ENCODE measurements around the gene FYN. TPM values are rescaled to one million over a fixed set of nuclear protein-coding genes. Genes with fewer than 3 reads are reported as not detected.

The FYN gene
- total and polyA plus RNA-seq, 9 of the 15 experiments (the other 6 are each of a cell fraction or from before 2014, with no cell fraction given): 2.9 to 22.1 (median 11.4) TPM

- TF ChIP-seq CAMTA2 (CRISPR knock-in tag; conservative IDR thresholded peaks at IDR 0.05) (no peak), RBBP5 (IDR thresholded peaks at IDR 0.05; ENCODE audit: borderline replicate concordance, insufficient read depth, low read length, poor library complexity, severe bottlenecking) (no peak), TRIM28 (IDR thresholded peaks at IDR 0.05) (no peak), HOXB6 (CRISPR knock-in tag; IDR thresholded peaks at IDR 0.05; ENCODE audit: borderline replicate concordance) (no peak), ZFP30 (CRISPR knock-in tag; IDR thresholded peaks at IDR 0.05; ENCODE audit: borderline replicate concordance) (no peak), NUFIP1 (IDR thresholded peaks at IDR 0.05; ENCODE audit: partially characterized antibody) (no peak), U2AF2 (optimal IDR thresholded peaks at IDR 0.05; ENCODE audit: low read depth, low read length) (no peak), KDM4B (IDR thresholded peaks at IDR 0.05; ENCODE audit: borderline replicate concordance in 2 of 2, low read depth in 1 of 2) (no peak)
These were observed 216.1 kb downstream of the FYN start (continued) for GRCh38 chr6:111657146-111657545.

- Histone ChIP-seq H4K20me1 (replicated peaks; ENCODE audit: control insufficient read depth, insufficient read depth, low read length) (no peaks in the 10 kb centered on the region; the same call in 1 of the 2 replicates), H2AFZ (ENCODE audit: low read depth, low read length) (no peak overlapping the region), H3K4me3 (no peak overlapping the region), H3K4me2 (ENCODE audit: insufficient read depth, low read length) (no peak overlapping the region), H3K27me3 (ENCODE audit: control insufficient read depth in 2 of 2, insufficient read depth in 2 of 2, low read length in 2 of 2) (peaks cover 11 to 17% of the 10 kb centered on the region in 2 experiments; a peak in 4 of 5 replicates), H3K9me1 (ENCODE audit: control insufficient read depth, insufficient read depth, low read length) (no peaks in the 10 kb centered on the region), H3K27ac (ENCODE audit: extremely low read depth, low read depth, low read length) (no peak overlapping the region), H3K4me1 (replicated peaks in 1 of 2; ENCODE audit: control insufficient read depth in 2 of 2, insufficient read depth in 2 of 2, low read length in 2 of 2) (no peaks in the 10 kb centered on the region), H3K9me3 (replicated peaks; ENCODE audit: control insufficient read depth, insufficient read depth, low read depth, low read length) (no peaks in the 10 kb centered on the region), H3K79me2 (ENCODE audit: control insufficient read depth, insufficient read depth, low read length) (no peaks in the 10 kb centered on the region), H3K36me3 (ENCODE audit: control insufficient read depth, insufficient read depth, low read length) (no peaks in the 10 kb centered on the region), H3K9ac (ENCODE audit: insufficient read depth in 1 of 2, low read depth in 2 of 2, low read length in 2 of 2) (no peak overlapping the region)
- POLR2A ChIA-PET: no interaction called here
- FAIRE-seq (no peak), ATAC-seq (no peak), DNase-seq (ENCODE audit: extremely low read depth in 1 of 4, low spot score in 3 of 4) (no peak)
- CTCF ChIA-PET (ENCODE audit: low intra/inter-chr PET ratio): no interaction called here
- intact Hi-C loops (cut with micrococcal nuclease): no loop called here
- WGBS (ENCODE audit: insufficient coverage, low coverage, missing lambda C conversion rate): 20% methylated on average over 2 of the region's 2 CpGs
- no TSS peak for BruUV-seq (replicated peaks)
- in situ Hi-C loops (cut with MboI): no loop called here
- TF ChIP-seq NCOA6 (IDR thresholded peaks at IDR 0.05) (no peak), MCM2 (IDR thresholded peaks at IDR 0.05; ENCODE audit: low read depth) (no peak), ZNF41 (CRISPR knock-in tag; conservative IDR thresholded peaks at IDR 0.05) (no peak), PTRF (tag; IDR thresholded peaks at IDR 0.05) (no peak), ZBTB8A (IDR thresholded peaks at IDR 0.05; ENCODE audit: partially characterized antibody) (no peak), PHB (CRISPR knock-in tag; IDR thresholded peaks at IDR 0.05) (no peak), PREB (CRISPR knock-in tag; IDR thresholded peaks at IDR 0.05) (no peak), LARP7 (IDR thresholded peaks at IDR 0.05) (no peak), ZNF57 (CRISPR knock-in tag; IDR thresholded peaks at IDR 0.05) (no peak), KLF10 (CRISPR knock-in tag; IDR thresholded peaks at IDR 0.05) (no peak)
- TF ChIP-seq, protein P1, sequence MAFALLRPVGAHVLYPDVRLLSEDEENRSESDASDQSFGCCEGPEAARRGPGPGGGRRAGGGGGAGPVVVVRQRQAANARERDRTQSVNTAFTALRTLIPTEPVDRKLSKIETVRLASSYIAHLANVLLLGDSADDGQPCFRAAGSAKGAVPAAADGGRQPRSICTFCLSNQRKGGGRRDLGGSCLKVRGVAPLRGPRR (CRISPR knock-in tag; IDR thresholded peaks at IDR 0.05): no peak
- TF ChIP-seq, protein P2, sequence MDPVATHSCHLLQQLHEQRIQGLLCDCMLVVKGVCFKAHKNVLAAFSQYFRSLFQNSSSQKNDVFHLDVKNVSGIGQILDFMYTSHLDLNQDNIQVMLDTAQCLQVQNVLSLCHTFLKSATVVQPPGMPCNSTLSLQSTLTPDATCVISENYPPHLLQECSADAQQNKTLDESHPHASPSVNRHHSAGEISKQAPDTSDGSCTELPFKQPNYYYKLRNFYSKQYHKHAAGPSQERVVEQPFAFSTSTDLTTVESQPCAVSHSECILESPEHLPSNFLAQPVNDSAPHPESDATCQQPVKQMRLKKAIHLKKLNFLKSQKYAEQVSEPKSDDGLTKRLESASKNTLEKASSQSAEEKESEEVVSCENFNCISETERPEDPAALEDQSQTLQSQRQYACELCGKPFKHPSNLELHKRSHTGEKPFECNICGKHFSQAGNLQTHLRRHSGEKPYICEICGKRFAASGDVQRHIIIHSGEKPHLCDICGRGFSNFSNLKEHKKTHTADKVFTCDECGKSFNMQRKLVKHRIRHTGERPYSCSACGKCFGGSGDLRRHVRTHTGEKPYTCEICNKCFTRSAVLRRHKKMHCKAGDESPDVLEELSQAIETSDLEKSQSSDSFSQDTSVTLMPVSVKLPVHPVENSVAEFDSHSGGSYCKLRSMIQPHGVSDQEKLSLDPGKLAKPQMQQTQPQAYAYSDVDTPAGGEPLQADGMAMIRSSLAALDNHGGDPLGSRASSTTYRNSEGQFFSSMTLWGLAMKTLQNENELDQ (CRISPR knock-in tag; IDR thresholded peaks at IDR 0.05; ENCODE audit: borderline replicate concordance): no peak
These were observed 219.3 kb downstream of the FYN start for GRCh38 chr6:111653979-111654378.

Data from K562 (cell line).